HG03442 (cell line): Measurements from ENCODE around the gene PHPT1.

Experiments
- ATAC-seq: cut with Tn5 transposase; IDR thresholded peaks from one replicate; pipeline ENCODE4 v1.9.1; 2021; ENCODE audit warnings: mild to moderate bottlenecking, moderate library complexity; ENCODE audit not compliant: unreplicated experiment

Gene PHPT1

DNA sequence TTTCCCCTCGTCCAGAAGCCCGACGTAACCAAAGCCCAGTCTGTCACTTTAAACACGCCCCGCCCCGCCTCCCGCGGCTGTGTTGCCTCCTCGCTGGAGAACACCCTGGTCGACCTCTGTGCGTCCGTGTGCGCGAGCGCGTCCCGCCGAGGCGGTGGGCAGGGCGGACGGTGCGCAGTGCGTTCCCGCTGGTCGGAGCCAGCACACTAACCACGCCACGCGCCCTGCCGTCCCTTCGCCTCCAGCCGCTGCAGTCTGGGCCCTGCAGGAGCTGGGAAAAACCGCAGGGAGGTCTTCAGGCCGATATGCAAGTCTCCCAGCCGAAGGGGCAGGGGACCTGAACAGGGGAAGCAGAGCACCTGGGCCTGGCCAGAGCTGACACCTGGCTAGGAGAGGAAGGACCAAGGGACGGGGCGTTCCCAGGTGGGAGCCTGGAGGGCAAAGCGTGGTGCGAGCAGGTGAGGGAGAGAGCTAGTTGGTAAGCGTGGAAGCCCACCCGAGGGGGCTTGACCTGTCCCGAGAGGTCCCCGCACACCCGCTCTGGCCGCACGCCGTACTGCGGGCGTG is 1.3 kb upstream of the PHPT1 start:
- ATAC-seq = no peak

DNA sequence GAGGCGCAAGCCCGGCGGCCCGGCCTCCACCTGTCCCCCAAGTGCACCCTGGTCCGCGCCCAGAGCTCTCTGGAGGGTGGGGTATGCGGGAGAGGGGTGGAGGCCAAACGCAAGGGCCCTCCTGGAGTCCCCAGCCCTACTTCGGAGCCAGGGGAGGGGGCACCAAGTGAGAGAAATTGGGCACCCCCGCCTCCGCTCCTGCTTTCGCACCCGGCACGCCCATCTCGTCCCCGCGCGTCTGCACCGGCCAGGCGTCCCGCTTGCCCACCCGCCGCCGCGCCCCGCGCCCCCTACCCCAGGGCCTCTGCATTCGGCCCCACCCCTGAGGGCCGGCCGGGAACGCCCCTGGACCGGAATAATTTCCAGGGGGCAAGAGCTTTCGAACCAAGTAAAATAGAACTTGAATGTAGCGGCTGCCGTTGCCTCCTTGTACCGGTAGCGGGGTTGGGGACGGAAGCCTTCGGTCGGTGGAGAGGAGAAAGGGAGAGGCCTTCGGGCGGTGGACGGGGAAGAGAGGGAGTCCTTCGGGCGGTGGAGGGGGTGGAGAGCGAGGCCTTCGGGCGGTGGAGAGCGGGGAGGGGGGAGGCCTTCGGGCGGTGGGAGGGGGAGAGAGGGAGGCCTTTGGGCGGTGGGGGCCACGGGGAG is 694 bp upstream of the PHPT1 start:
- ATAC-seq = no peak

DNA sequence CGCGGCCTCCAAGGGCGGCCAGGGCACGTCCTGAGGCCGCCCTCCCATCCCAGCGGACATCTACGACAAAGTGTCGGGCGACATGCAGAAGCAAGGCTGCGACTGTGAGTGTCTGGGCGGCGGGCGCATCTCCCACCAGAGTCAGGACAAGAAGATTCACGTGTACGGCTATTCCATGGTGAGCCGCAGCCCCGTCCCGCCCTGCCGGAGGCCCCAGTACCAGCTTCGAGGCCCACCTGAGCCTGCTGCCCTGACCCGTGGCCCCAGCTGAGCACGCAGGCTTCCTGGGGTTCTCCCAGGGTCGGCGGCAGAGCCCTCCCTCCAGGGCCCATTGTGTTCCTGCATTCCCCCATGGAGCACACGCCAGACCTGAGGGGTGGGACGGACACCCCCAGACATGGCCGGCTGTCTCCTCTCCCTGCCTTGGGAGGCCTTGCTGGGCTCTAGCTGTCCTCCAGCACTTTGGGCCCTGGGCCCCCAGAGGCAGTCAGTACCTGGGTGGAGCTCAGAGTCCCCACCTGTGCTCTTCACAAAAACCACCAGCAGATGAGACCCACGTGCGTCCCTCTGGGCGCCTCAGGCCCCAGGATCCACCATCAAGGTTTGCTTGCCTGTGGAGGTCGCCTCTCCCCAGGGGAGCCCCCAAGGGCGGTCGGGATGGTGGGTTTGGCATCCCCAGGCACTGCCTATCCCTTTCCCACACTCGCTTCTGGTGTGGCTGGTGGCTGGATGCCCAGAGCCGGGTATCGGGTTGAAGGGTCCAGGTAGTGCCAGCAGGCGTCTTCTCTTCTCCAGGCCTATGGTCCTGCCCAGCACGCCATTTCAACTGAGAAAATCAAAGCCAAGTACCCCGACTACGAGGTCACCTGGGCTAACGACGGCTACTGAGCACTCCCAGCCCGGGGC is 1.0 kb downstream of the PHPT1 start:
- ATAC-seq = no peak

DNA sequence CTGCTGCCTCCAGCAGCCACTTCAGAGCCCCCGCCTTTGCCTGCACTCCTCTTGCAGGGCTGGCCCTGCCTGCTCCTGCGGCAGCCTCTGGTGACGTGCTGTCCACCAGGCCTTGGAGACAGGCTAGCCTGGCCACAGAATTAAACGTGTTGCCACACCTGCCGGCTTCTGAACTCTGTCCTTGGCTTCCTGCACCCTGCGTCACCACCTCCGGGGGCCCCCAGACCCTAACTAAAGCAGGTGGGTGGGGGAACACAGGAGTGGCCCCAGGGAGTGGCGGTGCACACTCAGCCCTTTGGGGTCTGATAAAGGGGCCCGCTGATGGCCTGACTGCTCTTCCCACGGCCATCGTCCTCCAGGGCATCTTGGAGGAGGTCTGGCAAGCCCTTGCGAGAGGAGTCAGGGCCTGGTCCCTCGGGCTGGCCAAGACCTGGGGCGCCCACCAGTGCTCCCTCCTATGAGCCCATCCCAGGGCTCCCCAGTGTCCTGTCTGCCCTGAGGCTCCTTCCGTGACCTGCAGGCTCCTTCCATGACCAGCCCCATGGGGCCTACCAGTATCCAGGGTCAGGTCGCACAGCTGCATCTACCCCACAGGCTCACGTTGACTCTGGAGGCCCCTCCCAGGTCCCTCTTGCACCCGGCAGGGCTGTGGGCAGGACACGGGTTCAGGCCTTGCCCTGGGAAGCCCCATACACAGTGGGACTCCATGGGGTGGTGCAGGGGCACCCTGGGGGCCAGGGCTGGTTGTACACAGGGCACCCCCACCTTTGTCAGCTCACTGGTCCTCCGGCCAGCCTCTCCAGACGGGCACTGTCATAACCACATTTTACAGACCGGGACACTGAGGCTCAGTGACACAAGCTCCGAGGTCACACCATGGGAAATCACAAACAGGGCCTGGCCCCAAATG is 1.9 kb downstream of the PHPT1 start:
- no peak for ATAC-seq

DNA sequence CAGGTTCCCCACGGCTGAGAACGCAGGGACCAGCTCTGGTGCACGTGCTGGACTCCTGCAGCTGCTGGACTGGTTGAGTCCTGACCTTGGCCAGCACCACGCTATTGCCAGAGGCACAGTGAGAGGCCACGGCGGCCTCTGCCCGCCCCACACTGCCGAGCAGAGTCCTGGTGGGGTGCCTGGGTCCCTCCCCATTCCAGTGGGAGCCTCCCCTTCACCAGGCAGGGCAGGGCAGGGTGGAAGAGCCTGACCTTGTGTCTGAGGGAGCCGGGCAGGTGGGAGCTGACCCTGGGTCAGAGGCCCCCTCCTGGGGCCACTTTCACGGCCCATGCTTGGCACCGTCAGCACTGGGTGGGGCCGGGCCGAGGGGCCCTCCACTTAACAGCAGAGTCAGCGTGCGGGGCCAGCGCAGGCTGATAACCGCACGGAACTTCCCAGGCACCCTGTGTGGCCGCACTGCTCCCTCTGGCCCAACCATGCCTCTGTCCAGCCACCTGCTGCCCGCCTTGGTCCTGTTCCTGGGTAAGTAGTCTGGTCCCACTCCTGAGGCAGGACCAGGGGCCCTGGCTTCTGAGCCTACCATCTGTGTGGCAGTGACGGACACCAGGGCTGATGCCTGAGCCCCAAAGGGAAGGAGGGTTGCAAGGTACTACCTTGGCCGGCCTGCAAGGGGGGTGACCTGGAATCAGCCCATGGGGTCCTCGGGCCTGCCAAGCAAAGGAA is 2.9 kb downstream of the PHPT1 start, which contains the start of gene MAMDC4:
TSS of gene MAMDC4 (plus strand) at position 406 of the 723 bp plus-strand sequence. CDS start at position 477, 71 bp downstream.
- no peak for ATAC-seq

DNA sequence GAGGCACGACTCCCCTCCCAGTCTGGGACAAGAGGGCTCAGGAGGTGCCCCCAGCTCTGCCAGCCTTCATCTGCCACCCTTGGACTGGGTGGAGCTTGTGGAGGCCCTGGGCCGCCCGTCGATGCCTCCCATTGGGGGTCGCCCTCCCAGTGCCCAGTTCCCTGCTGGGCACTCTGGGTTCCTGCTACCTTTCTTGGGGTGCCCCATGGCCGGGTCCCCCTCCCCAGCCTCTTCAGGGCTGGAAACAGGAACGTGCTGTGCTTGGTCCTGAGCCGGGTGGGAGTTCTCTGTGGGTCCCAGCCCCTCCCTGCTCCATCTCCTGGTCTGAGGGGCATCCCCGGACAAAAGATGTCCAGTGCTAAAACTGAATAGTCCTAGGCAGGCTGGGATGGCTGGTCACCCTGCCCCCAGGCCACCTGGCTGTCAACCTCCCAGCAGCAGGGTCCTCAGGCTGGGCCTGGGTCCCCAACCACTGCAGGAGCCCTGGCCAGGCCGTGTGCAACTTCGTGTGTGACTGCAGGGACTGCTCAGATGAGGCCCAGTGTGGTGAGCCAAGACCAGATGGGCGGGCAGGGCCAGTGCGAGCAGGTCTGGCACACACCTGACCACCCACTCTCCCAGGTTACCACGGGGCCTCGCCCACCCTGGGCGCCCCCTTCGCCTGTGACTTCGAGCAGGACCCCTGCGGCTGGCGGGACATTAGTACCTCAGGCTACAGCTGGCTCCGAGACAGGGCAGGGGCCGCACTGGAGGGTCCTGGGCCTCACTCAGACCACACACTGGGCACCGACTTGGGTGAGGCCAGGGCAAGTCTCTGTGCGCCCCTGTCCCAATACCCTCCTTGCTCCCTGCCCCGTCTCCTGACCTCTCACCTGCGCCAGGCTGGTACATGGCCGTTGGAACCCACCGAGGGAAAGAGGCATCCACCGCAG is 3.7 kb downstream of the PHPT1 start:
- no peak for ATAC-seq

DNA sequence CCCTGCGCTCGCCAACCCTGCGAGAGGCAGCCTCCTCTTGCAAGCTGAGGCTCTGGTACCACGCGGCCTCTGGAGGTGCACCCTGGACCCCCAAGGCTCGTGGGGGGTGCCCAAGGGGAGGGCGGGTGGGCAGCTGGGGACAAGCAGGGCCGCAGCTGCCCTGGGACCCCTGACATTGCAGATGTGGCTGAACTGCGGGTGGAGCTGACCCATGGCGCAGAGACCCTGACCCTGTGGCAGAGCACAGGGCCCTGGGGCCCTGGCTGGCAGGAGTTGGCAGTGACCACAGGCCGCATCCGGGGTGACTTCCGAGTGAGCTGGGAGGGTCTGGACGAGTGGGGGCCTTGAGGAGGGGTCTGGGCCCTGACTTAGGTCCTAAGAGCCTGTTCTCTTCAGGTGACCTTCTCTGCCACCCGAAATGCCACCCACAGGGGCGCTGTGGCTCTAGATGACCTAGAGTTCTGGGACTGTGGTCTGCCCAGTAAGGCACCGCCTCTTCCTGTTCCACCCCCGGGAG is 4.4 kb downstream of the PHPT1 start:
- ATAC-seq = no peak

DNA sequence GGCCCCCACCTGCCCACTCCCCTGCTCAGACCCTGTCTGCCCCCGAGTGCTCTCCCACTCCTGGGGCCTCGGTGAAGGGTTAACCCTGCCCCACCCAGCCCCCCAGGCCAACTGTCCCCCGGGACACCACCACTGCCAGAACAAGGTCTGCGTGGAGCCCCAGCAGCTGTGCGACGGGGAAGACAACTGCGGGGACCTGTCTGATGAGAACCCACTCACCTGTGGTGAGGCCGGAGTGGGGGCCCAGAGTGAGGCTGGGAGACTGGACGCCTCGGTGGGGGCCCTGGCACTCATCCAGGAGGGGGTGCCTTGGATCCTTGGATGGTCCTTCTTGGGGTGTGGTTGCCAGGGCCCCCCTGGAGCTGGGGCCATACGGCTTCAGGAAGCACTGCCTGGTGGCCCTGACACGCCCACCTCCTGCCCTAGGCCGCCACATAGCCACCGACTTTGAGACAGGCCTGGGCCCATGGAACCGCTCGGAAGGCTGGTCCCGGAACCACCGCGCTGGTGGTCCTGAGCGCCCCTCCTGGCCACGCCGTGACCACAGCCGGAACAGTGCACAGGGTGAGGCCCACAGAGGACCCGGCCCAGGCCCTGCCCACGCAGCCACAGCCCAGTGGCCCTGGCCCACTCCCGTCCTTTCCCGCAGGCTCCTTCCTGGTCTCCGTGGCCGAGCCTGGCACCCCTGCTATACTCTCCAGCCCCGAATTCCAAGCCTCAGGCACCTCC is 5.1 kb downstream of the PHPT1 start:
- ATAC-seq = no peak

DNA sequence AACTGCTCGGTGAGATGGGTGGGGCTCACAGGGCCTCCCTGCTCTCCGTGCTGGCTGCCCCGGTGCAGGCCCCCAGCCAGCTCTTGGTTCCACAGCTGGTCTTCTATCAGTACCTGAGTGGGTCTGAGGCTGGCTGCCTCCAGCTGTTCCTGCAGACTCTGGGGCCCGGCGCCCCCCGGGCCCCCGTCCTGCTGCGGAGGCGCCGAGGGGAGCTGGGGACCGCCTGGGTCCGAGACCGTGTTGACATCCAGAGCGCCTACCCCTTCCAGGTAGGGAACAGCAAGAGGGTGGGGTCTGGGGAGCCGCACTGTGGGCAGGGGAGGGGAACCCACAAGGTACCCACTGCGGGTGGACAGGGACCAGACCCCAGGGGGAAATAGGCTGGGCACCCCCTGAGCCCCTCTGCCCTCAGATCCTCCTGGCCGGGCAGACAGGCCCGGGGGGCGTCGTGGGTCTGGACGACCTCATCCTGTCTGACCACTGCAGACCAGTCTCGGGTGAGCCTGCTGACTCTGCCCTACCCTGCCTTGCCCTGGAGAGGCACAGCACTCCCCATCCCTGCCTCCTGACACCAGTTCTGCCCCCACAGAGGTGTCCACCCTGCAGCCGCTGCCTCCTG is 5.7 kb downstream of the PHPT1 start:
- no peak for ATAC-seq

DNA sequence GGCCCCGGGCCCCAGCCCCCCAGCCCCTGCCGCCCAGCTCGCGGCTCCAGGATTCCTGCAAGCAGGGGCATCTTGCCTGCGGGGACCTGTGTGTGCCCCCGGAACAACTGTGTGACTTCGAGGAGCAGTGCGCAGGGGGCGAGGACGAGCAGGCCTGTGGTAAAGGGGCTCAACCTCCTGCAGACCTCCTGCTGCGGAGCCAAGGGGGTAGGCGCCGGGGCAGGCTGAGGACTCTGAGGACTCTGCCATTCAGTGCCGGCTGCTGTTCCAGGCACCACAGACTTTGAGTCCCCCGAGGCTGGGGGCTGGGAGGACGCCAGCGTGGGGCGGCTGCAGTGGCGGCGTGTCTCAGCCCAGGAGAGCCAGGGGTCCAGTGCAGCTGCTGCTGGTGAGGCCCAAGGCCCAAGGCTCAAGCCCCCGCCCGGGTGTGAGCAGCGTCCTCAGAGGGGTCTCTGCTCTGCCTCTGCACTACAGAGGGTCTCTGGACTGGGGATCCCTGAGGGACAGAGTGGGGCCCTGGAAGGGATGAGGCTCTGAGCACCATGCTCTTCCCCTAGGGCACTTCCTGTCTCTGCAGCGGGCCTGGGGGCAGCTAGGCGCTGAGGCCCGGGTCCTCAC is 6.4 kb downstream of the PHPT1 start:
- ATAC-seq = no peak

DNA sequence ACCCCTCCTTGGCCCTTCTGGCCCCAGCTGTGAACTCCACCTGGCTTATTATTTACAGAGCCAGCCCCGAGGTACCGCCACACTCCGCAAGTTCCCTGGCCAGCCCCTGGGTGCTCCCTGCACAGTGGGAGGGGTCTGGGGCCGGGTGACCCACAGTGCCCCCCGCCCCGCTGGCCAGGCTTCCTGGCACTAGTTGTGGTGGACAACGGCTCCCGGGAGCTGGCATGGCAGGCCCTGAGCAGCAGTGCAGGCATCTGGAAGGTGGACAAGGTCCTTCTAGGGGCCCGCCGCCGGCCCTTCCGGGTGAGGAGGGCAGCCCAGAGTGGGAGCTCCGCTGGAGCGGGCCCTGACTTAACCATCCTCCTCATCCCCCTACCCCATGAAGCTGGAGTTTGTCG is 6.9 kb downstream of the PHPT1 start:
- no peak for ATAC-seq

DNA sequence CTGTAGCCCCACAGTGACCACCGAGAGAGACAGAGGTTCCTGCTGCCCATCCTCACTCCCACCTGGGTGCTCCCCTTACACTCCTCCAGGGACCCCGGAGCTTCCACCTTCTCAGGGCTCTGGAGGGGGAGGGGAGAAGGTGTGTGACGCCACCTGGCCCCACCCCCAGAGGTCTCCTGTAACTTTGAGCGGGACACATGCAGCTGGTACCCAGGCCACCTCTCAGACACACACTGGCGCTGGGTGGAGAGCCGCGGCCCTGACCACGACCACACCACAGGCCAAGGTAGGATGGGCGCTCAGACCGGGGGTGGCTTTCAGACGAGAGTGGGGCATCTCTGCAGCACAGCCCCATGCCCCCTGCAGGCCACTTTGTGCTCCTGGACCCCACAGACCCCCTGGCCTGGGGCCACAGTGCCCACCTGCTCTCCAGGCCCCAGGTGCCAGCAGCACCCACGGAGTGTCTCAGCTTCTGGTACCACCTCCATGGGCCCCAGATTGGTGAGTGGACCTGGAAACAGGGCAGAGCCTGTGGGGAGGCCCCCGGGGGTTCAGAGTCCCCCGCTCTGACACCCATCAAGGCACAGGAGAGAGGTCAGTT is 7.4 kb downstream of the PHPT1 start:
- no peak for ATAC-seq

DNA sequence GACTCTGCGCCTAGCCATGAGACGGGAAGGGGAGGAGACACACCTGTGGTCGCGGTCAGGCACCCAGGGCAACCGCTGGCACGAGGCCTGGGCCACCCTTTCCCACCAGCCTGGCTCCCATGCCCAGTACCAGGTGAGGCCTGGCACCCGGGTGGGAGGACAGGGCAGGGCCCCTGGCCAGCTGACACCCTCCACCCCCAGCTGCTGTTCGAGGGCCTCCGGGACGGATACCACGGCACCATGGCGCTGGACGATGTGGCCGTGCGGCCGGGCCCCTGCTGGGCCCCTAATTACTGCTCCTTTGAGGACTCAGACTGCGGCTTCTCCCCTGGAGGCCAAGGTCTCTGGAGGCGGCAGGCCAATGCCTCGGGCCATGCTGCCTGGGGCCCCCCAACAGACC is 8.0 kb downstream of the PHPT1 start:
- no peak for ATAC-seq

DNA sequence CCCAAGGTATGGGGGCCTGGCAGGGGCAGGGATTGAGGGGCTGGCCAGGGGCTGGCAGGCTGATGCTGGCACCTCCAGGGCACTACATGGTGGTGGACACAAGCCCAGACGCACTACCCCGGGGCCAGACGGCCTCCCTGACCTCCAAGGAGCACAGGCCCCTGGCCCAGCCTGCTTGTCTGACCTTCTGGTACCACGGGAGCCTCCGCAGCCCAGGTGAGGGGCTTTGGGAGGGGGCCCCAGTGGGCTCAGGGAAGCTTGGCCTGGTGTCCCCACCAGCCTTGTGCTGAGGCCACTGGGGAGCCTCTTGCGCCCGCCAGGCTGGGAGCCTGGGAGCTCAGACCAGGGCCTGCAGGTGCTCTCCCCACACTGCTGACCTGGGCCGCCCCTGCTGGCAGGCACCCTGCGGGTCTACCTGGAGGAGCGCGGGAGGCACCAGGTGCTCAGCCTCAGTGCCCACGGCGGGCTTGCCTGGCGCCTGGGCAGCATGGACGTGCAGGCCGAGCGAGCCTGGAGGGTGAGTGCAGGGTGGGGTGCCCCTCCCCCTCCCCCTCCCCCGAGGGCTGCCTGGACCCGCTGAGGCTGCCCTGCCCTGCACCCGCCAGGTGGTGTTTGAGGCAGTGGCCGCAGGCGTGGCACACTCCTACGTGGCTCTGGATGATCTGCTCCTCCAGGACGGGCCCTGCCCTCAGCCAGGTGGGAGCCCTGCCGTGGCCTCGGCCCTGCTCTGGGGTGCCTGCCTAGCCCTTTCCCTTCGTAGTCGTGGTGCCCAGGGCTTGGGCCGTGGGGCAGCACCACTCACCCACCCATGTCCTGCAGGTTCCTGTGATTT is 8.6 kb downstream of the PHPT1 start:
- no peak for ATAC-seq

DNA sequence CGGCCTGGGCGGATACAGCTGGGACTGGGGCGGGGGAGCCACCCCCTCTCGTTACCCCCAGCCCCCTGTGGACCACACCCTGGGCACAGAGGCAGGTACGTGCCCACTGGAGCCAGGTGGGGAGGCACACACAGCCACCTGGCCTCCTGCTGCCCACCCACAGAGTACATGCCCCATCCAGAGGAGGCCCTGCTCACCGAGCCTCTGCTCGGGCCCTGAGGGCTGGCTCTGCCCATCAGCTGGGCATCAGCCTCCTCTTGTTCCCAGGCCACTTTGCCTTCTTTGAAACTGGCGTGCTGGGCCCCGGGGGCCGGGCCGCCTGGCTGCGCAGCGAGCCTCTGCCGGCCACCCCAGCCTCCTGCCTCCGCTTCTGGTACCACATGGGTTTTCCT is 9.2 kb downstream of the PHPT1 start:
- no peak for ATAC-seq
